Keratinocyte (primary cell): Measurements from ENCODE around the gene B3GLCT. TPM values are rescaled to one million over a fixed set of nuclear protein-coding genes. Genes with fewer than 3 reads are reported as not detected.

ENCODE experiments used
- DNase-seq: peaks from one replicate; pipeline ENCODE4 v3.0.0-alpha.2; 2011; ENCODE audit warnings: low read depth, missing footprints, low spot score
- FAIRE-seq: peaks from 2 replicates; lab custom pipeline; 2011; peaks lifted over from hg19 to GRCh38; lab: Jason Lieb, UNC
- H2AFZ ChIP-seq: 2 replicates; pipeline ENCODE4 v1.6.0; 2012; ENCODE audit warnings: low read length, control low read depth, inconsistent platforms; ENCODE audit not compliant: control insufficient read depth
- H3K27ac ChIP-seq: 2 replicates; pipeline ENCODE4 v1.5.1; 2011; ENCODE audit warnings: low read length; ENCODE audit not compliant: control insufficient read depth, insufficient read depth
- H3K27me3 ChIP-seq: 3 replicates; pipeline ENCODE4 v1.6.0; 2011; ENCODE audit warnings: low read length; ENCODE audit not compliant: control insufficient read depth, insufficient read depth; ENCODE audit errors: extremely low read depth
- H3K36me3 ChIP-seq, 2 experiments: 2 replicates in 1 of 2; 3 replicates in 1 of 2; pipeline ENCODE4 v1.5.1; 2011; ENCODE audit warnings: low read length in 2 of 2, mild to moderate bottlenecking in 1 of 2; ENCODE audit not compliant: control insufficient read depth in 2 of 2, insufficient read depth in 2 of 2; ENCODE audit errors: extremely low read depth in 1 of 2
- H3K4me1 ChIP-seq: 3 replicates; pipeline ENCODE4 v1.5.1; 2011; ENCODE audit warnings: low read length; ENCODE audit not compliant: control insufficient read depth, insufficient read depth; ENCODE audit errors: extremely low read depth
- H3K4me2 ChIP-seq: 3 replicates; pipeline ENCODE4 v1.6.0; 2011; ENCODE audit warnings: low read depth, low read length; ENCODE audit not compliant: control insufficient read depth, insufficient read depth; ENCODE audit errors: extremely low read depth
- H3K4me3 ChIP-seq, 3 experiments: fragments of 200-600 bp in 1 of 3; sonication (generic) in 1 of 3; 2 replicates in 2 of 3; 3 replicates in 1 of 3; pipeline ENCODE4 v1.5.1; 2011 to 2016; ENCODE audit warnings: low read length in 3 of 3, mild to moderate bottlenecking in 3 of 3, control low read depth in 2 of 3, inconsistent platforms in 1 of 3, low read depth in 1 of 3, mixed read lengths in 1 of 3, mixed run types in 1 of 3, moderate library complexity in 1 of 3; ENCODE audit not compliant: control insufficient read depth in 2 of 3, insufficient read depth in 2 of 3; ENCODE audit errors: extremely low read depth in 1 of 3
- H3K79me2 ChIP-seq: 2 replicates; pipeline ENCODE4 v1.6.0; 2012; ENCODE audit warnings: low read length; ENCODE audit not compliant: control insufficient read depth, insufficient read depth
- H3K9ac ChIP-seq: 3 replicates; pipeline ENCODE4 v1.6.0; 2011; ENCODE audit warnings: low read length; ENCODE audit not compliant: control insufficient read depth, insufficient read depth; ENCODE audit errors: extremely low read depth
- H3K9me1 ChIP-seq: 3 replicates; pipeline ENCODE4 v1.6.0; 2011; ENCODE audit warnings: low read length; ENCODE audit not compliant: control insufficient read depth, insufficient read depth; ENCODE audit errors: extremely low read depth
- H3K9me3 ChIP-seq: 2 replicates; pipeline ENCODE4 v1.5.1; 2012; ENCODE audit warnings: low read depth, low read length; ENCODE audit not compliant: control insufficient read depth
- H4K20me1 ChIP-seq: 3 replicates; pipeline ENCODE4 v1.6.0; 2011; ENCODE audit warnings: low read length; ENCODE audit not compliant: control insufficient read depth, insufficient read depth; ENCODE audit errors: extremely low read depth
- CTCF ChIP-seq, 3 experiments: IDR thresholded peaks in 1 of 3; conservative IDR thresholded peaks in 1 of 3; optimal IDR thresholded peaks in 1 of 3; 2 replicates in 2 of 3; 3 replicates in 1 of 3; pipeline versions ENCODE3 to v1.5.1; 2011; ENCODE audit warnings: low read length in 3 of 3, mild to moderate bottlenecking in 3 of 3, moderate library complexity in 2 of 3, control low read depth in 1 of 3, inconsistent platforms in 1 of 3; ENCODE audit not compliant: insufficient read depth in 2 of 3; ENCODE audit errors: extremely low read depth in 1 of 3
- EZH2 ChIP-seq: IDR thresholded peaks from one replicate; pipeline ENCODE4 v1.6.1; 2012; ENCODE audit warnings: inconsistent platforms, mild to moderate bottlenecking, low read length, moderate library complexity
- dilution Hi-C: fragments of 300-500 bp; cut with MboI; formaldehyde crosslinking; loops from one replicate; pipeline ENCODE4 v1.7.0; 2020; ENCODE audit warnings: low sequenced_read_pairs; ENCODE audit not compliant: extremely low pct_ligation_motif_present
- polyA plus RNA-seq, 5 experiments: library from polyadenylated mRNA; depleted of rRNA in 3 of 5; stranded (reverse) in 3 of 5; stranded (forward) in 1 of 5; unstranded in 1 of 5; fragments of >200 nt; gene quantifications; 1 replicate in 1 of 5; 2 replicates in 3 of 5; 3 replicates in 1 of 5; pipeline versions ENCODE4 v1.2.1 to v1.2.3, GENCODE V29; 2011 to 2012; ENCODE audit warnings: missing spikeins in 2 of 5, low read depth in 1 of 5, low replicate concordance in 1 of 5

The B3GLCT gene
- polyA plus RNA-seq, 1 donor (not counting 4 experiments of a cell fraction or from before 2014, with no cell fraction given): 4.4 TPM

- Histone ChIP-seq H3K36me3 (no peaks in the 10 kb centered on the region), H3K9me1 (no peaks in the 10 kb centered on the region), H3K4me2 (no peak overlapping the region), H3K79me2 (no peaks in the 10 kb centered on the region), H3K27me3 (no peaks in the 10 kb centered on the region), H3K4me1 (no peaks in the 10 kb centered on the region), H4K20me1 (no peaks in the 10 kb centered on the region), H3K4me3 (no peak overlapping the region), H3K27ac (no peak overlapping the region), H2AFZ (no peak overlapping the region), H3K9ac (no peak overlapping the region), H3K9me3 (no peaks in the 10 kb centered on the region)
- FAIRE-seq (no peak), DNase-seq (no peak)
- TF ChIP-seq EZH2 (no peak), CTCF (optimal IDR thresholded peaks at IDR 0.05 in 1 of 3, IDR thresholded peaks at IDR 0.05 in 1 of 3, conservative IDR thresholded peaks at IDR 0.05 in 1 of 3; ENCODE audit: extremely low read depth in 1 of 3, insufficient read depth in 2 of 3, low read length in 3 of 3) (no peak)
- dilution Hi-C loops: loop anchor here (25.0 kb wide), 1 partner anchor 170 kb away; no protein-coding TSS in a partner anchor
These were observed 42.6 kb downstream of the B3GLCT start for GRCh38 chr13:31242367-31242766.

GRCh38 chr13:31242916-31243315, 43.1 kb downstream of the B3GLCT start:
- Histone ChIP-seq H3K27ac (no peak overlapping the region), H4K20me1 (no peaks in the 10 kb centered on the region), H3K27me3 (no peaks in the 10 kb centered on the region), H2AFZ (no peak overlapping the region), H3K4me3 (no peak overlapping the region), H3K4me2 (no peak overlapping the region), H3K4me1 (no peaks in the 10 kb centered on the region), H3K9me1 (no peaks in the 10 kb centered on the region), H3K36me3 (no peaks in the 10 kb centered on the region), H3K9ac (no peak overlapping the region), H3K79me2 (no peaks in the 10 kb centered on the region), H3K9me3 (no peaks in the 10 kb centered on the region)
- TF ChIP-seq CTCF (optimal IDR thresholded peaks at IDR 0.05 in 1 of 3, IDR thresholded peaks at IDR 0.05 in 1 of 3, conservative IDR thresholded peaks at IDR 0.05 in 1 of 3; ENCODE audit: extremely low read depth in 1 of 3, insufficient read depth in 2 of 3, low read length in 3 of 3) (no peak), EZH2 (no peak)
- DNase-seq: no peak
- dilution Hi-C loops: loop anchor here (25.0 kb wide), 1 partner anchor 169 kb away; no protein-coding TSS in a partner anchor
- no peak for FAIRE-seq
